Subcutaneous adipose tissue (tissue), 4 donors: Measurements from ENCODE around the gene ZMIZ1. TPM values are rescaled to one million over a fixed set of nuclear protein-coding genes. Genes with fewer than 3 reads are reported as not detected.

Experiments used
- CTCF ChIP-seq: fragments of 450-650 bp; IDR thresholded peaks from one replicate; pipeline ENCODE4 v1.5.1; 2016; ENCODE audit warnings: low read depth, mild to moderate bottlenecking, control low read depth, antibody characterized with exemption, moderate library complexity
- total RNA-seq, 4 donors: library from RNA; depleted of rRNA; stranded (reverse); fragments of >200 nt; gene quantifications; one replicate each; pipeline ENCODE4 v1.1.0, GENCODE V29; 2016

Gene ZMIZ1
- total RNA-seq, 4 donors from 2014 or later: 38.1 to 70.6 (median 51.4) TPM

- TF ChIP-seq CTCF: no peak
These were observed 115.9 kb downstream of the ZMIZ1 start for GRCh38 chr10:79184657-79185056.

GRCh38 chr10:79185067-79185774 is 116.5 kb downstream of the ZMIZ1 start:
- no peak for TF ChIP-seq CTCF

GRCh38 chr10:79185796-79186374 is 117.1 kb downstream of the ZMIZ1 start:
- TF ChIP-seq CTCF: no peak

DNA sequence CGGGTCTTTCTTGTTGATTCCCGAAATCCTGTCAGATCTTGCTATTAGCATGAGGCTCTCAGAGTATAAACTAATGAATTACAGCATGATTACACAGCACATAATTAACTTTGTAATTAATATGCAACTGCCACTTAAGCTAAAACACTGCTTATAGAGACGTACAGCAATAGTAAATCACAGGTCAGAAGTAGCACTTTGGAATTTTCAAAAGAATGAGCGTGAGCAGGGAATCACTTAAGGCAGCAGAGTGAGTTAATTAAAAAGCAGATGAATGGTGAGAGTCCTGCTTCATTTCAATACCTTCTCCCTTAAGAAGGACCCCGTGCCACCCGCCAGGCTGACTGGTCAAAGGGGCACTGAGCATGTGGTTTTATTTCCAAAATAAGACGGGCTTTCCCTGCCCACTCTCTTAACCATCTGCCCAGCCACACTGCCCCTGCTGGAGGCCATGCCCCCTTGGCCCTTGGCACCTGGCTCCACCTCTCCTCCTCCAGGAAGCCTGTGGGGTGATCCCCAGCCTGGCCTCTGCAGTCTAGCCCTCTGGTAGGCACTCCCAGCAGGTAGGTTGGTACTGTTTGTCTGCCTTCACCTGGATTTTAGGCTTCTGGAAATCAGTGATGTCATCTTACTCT is 117.8 kb downstream of the ZMIZ1 start:
- TF ChIP-seq CTCF: no peak

GRCh38 chr10:79187121-79187940 is 118.6 kb downstream of the ZMIZ1 start:
- no peak for TF ChIP-seq CTCF

DNA sequence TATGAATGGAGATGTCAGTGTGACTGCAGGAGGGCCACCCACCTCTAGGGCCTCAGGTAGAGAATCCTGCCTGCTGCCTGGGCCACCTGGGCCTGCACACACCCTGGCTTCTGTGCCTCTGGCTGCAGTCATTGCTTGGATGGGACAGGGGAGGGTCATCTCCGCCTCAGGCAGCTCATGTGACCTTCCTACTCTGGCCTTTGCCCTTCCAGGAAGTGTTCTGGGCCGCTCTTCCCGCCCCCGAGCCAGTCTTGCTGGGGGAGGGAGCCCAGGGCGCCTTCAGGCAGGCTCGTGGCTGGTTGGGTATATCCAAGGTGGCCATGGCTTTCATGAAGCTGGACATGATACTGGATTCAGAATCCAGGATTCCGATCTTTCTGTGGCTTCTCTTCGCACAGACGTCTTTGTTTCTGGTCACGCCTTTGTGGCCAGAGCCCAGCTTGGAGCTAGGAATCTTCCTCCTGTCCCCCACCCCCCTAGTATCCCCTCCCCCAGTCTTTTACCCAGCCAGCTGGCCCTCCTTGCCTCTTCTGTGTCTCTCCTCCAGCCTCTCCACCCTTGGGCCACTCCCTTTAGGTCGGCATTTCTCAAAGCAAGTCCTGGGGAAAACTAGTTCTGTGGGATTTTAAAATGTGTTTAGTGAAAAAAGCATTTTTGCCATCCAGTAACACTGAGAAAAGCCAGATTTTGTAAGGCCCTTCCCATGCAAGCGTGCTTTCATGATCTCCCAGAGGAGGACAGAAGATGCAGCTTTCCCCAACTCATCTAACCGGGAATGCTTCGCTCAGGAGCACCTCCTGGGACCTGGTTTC is 119.6 kb downstream of the ZMIZ1 start:
- TF ChIP-seq CTCF: no peak
